K562 treated with DMSO at 1 percent for 12 hours (cell line): Measurements from ENCODE around the gene CTXND2. TPM values are rescaled to one million over a fixed set of nuclear protein-coding genes. Genes with fewer than 3 reads are reported as not detected.

Source experiments
- total RNA-seq: library from RNA; unstranded; fragments of 300-600 nt; gene quantifications from 2 replicates; pipeline ENCODE4 v1.2.3, GENCODE V29; 2022; ENCODE audit not compliant: insufficient read depth

CTXND2 gene
- total RNA-seq = not detected in 2 replicates

DNA sequence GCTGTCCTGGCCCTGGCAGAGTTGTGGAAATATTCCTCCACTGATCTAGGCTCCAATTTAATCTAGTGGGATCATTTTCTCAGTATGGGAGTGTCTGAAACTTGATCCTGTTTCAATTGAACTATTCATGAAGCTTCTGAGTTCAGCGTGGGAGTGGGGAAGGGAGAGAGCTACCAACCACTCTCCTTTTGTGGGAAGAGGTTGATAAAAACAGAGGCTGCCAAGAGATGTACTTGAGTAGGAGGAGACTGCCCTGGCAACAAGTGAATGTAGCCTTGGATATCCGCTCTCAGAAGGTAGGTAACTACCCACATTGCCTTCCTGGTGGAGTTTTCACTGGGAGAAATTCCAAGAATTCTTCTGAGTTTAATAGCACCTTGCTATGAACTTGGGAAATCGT, at the start of gene CTXND2:
Gene CTXND2 (plus strand): TSS at position 119 of the 400 bp plus-strand sequence. CDS start 25,179 bp downstream, outside the sequence.

GRCh38 chr1:150926097-150926741, 39.3 kb downstream of the CTXND2 start, which contains the start of gene SETDB1:
SETDB1 (plus strand) TSS chr1:150926363; CDS start chr1:150927715, 1,352 bp downstream.

Other genes starting within 250 kb of the CTXND2 start
- gene GOLPH3L, start 190.0 kb upstream of the CTXND2 start, total RNA-seq = 10.3 and 28.4 TPM in 2 replicates
- gene HORMAD1, start 166.2 kb upstream of the CTXND2 start, total RNA-seq = not detected in 2 replicates
- gene CTSS, start 121.4 kb upstream of the CTXND2 start, total RNA-seq = 19.7 and 29.9 TPM in 2 replicates
- gene CTSK, start 78.9 kb upstream of the CTXND2 start, total RNA-seq = 4.5 and 11.5 TPM in 2 replicates
- gene ARNT, start 10.5 kb upstream of the CTXND2 start, total RNA-seq = 8.4 and 35.1 TPM in 2 replicates
- gene SETDB1, start 39.2 kb downstream of the CTXND2 start, total RNA-seq = 15.8 and 26.4 TPM in 2 replicates
- gene CERS2, start 87.7 kb downstream of the CTXND2 start, total RNA-seq = 129 and 225 TPM in 2 replicates
- 1.9 and 9.1 TPM in 2 replicates for gene ANXA9, start 95.2 kb downstream of the CTXND2 start, total RNA-seq
- 5.7 and 18.8 TPM in 2 replicates for gene MINDY1, start 119.8 kb downstream of the CTXND2 start, total RNA-seq
- 12.8 and 32.1 TPM in 2 replicates for gene PRUNE1, start 121.3 kb downstream of the CTXND2 start, total RNA-seq
- gene BNIPL, start 149.4 kb downstream of the CTXND2 start, total RNA-seq = 1.4 and 3.2 TPM in 2 replicates
- gene C1orf56, start 160.6 kb downstream of the CTXND2 start, total RNA-seq = 2.7 and 4.8 TPM in 2 replicates
- gene CDC42SE1, start 172.5 kb downstream of the CTXND2 start, total RNA-seq = 30.9 and 78.5 TPM in 2 replicates
- 5.1 and 9.4 TPM in 2 replicates for gene MLLT11, start 173.3 kb downstream of the CTXND2 start, total RNA-seq
- gene GABPB2, start 183.6 kb downstream of the CTXND2 start, total RNA-seq = 0.97 and 7.5 TPM in 2 replicates